ENCODE data around the gene LRRFIP1. TPM values are rescaled to one million over a fixed set of nuclear protein-coding genes. Genes with fewer than 3 reads are reported as not detected.

LRRFIP1 gene
- total and polyA plus RNA-seq, 9 of the 15 experiments (the other 6 are each of a cell fraction or from before 2014, with no cell fraction given), result 13.1 to 45.2 (median 31.3) TPM

DNA sequence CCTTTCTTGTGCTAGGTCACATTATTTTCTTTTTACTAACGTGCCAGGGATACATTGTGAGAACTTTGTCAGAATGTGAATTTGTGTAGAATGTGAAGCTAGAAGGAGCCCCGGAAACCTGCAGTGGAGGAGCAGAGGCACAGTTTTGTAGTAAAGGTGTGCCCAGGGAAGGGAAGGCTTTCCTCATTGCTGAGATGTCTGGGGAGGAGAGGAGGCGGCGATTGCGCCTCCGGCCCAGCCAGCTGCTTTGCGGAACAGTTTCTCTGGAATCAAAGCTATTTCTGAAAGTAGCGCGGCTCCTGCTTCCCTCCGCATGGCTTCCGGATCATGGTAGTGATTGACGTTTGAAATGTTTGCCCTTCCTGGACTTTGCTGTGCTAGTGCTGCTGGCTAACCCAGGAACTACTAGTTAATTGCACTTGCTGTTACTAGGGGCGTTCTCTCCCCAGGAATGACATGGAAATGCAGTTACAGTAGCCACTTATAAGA is 88.1 kb downstream of the LRRFIP1 start:
- WGBS (ENCODE audit: insufficient coverage, low coverage, missing lambda C conversion rate), result 85% methylated on average over 11 of the region's 13 CpGs
- 0 out of 2 replicates have a peak, but pooled peaks cover 4% of the 10 kb centered on the region for H4K20me1 ChIP-seq (replicated peaks; ENCODE audit: control insufficient read depth, insufficient read depth, low read length)
- H3K27me3 ChIP-seq (ENCODE audit: control insufficient read depth in 2 of 2, insufficient read depth in 2 of 2, low read length in 2 of 2), result no peaks in the 10 kb centered on the region
- no peak overlapping the region for H2AFZ ChIP-seq (ENCODE audit: low read depth, low read length)
- in situ Hi-C loops (cut with MboI), result no loop called here
- H3K4me1 ChIP-seq (replicated peaks in 1 of 2; ENCODE audit: control insufficient read depth in 2 of 2, insufficient read depth in 2 of 2, low read length in 2 of 2), result peaks cover 0 to 6% of the 10 kb centered on the region in 2 experiments; a peak in 2 of 5 replicates
- BruUV-seq (replicated peaks), result no TSS peak
- no peak overlapping the region for H3K4me3 ChIP-seq
- no peak for DNase-seq (ENCODE audit: extremely low read depth in 1 of 4, low spot score in 3 of 4)
- no peak overlapping the region for H3K27ac ChIP-seq (ENCODE audit: extremely low read depth, low read depth, low read length)
- no peaks in the 10 kb centered on the region for H3K9me3 ChIP-seq (replicated peaks; ENCODE audit: control insufficient read depth, insufficient read depth, low read depth, low read length)
- no peaks in the 10 kb centered on the region for H3K9me1 ChIP-seq (ENCODE audit: control insufficient read depth, insufficient read depth, low read length)
- intact Hi-C loops (cut with micrococcal nuclease), result no loop called here
- H3K4me2 ChIP-seq (ENCODE audit: insufficient read depth, low read length), result no peak overlapping the region
- no peak for ATAC-seq
- no peak for FAIRE-seq
- no peak overlapping the region for H3K9ac ChIP-seq (ENCODE audit: insufficient read depth in 1 of 2, low read depth in 2 of 2, low read length in 2 of 2)
- H3K79me2 ChIP-seq (ENCODE audit: control insufficient read depth, insufficient read depth, low read length), result no peaks in the 10 kb centered on the region
- POLR2A ChIA-PET, result interaction anchor here (0.6 to 1.2 kb wide), 4 partner anchors 9 to 404 kb away, joined by 3 read pairs; no protein-coding TSS in a partner anchor
- CTCF ChIA-PET (ENCODE audit: low intra/inter-chr PET ratio), result no interaction called here
- H3K36me3 ChIP-seq (ENCODE audit: control insufficient read depth, insufficient read depth, low read length), result peaks cover 9% of the 10 kb centered on the region; the same call in 1 of the 3 replicates
- TF ChIP-seq RB1 (IDR thresholded peaks at IDR 0.05; ENCODE audit: low read depth), result no peak
- TF ChIP-seq ZNF589 (CRISPR knock-in tag; IDR thresholded peaks at IDR 0.05; ENCODE audit: low read depth), result no peak
- no peak for TF ChIP-seq C11orf30 (IDR thresholded peaks at IDR 0.05; ENCODE audit: low read depth)
- no peak for TF ChIP-seq CAMTA2 (CRISPR knock-in tag; conservative IDR thresholded peaks at IDR 0.05)
- no peak for TF ChIP-seq PHF21A (IDR thresholded peaks at IDR 0.05; ENCODE audit: borderline replicate concordance, low read depth)
- TF ChIP-seq, protein P1, sequence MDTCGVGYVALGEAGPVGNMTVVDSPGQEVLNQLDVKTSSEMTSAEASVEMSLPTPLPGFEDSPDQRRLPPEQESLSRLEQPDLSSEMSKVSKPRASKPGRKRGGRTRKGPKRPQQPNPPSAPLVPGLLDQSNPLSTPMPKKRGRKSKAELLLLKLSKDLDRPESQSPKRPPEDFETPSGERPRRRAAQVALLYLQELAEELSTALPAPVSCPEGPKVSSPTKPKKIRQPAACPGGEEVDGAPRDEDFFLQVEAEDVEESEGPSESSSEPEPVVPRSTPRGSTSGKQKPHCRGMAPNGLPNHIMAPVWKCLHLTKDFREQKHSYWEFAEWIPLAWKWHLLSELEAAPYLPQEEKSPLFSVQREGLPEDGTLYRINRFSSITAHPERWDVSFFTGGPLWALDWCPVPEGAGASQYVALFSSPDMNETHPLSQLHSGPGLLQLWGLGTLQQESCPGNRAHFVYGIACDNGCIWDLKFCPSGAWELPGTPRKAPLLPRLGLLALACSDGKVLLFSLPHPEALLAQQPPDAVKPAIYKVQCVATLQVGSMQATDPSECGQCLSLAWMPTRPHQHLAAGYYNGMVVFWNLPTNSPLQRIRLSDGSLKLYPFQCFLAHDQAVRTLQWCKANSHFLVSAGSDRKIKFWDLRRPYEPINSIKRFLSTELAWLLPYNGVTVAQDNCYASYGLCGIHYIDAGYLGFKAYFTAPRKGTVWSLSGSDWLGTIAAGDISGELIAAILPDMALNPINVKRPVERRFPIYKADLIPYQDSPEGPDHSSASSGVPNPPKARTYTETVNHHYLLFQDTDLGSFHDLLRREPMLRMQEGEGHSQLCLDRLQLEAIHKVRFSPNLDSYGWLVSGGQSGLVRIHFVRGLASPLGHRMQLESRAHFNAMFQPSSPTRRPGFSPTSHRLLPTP (IDR thresholded peaks at IDR 0.05; ENCODE audit: borderline replicate concordance, extremely low read depth, insufficient read length), result no peak
- TF ChIP-seq FUS (optimal IDR thresholded peaks at IDR 0.05; ENCODE audit: low read depth, low read length), result no peak
- TF ChIP-seq, protein P2, sequence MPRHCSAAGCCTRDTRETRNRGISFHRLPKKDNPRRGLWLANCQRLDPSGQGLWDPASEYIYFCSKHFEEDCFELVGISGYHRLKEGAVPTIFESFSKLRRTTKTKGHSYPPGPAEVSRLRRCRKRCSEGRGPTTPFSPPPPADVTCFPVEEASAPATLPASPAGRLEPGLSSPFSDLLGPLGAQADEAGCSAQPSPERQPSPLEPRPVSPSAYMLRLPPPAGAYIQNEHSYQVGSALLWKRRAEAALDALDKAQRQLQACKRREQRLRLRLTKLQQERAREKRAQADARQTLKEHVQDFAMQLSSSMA (CRISPR knock-in tag; IDR thresholded peaks at IDR 0.05), result no peak
- TF ChIP-seq YY1 (IDR thresholded peaks at IDR 0.05; ENCODE audit: borderline replicate concordance in 1 of 3, control insufficient read depth in 1 of 3, extremely low read depth in 1 of 3, insufficient read depth in 3 of 3, insufficient read length in 1 of 3, insufficient replicate concordance in 2 of 3, low read depth in 1 of 3, low read length in 2 of 3), result no peak
- no peak for TF ChIP-seq ZBTB1 (CRISPR knock-in tag; IDR thresholded peaks at IDR 0.05; ENCODE audit: borderline replicate concordance, low read depth)
- no peak for TF ChIP-seq ZFPM2 (CRISPR knock-in tag; IDR thresholded peaks at IDR 0.05)

Measured in K562 (cell line).